Measurements from ENCODE around the gene PRRG3. TPM values are rescaled to one million over a fixed set of nuclear protein-coding genes. Genes with fewer than 3 reads are reported as not detected.
"Not testable (repeated sequence)": the region's sequence is repeated elsewhere in the genome, so short reads cannot be mapped to it uniquely, and the experiment has no call there.

The PRRG3 gene
- polyA plus RNA-seq, 4 donors: 0.64 to 0.69 TPM; not detected in 2

GRCh38 chrX:151694121-151694520 is 1.1 kb upstream of the PRRG3 start:
- DNase-seq: no peak
- no peaks in the 10 kb centered on the region for H3K27me3 ChIP-seq (ENCODE audit: control insufficient read depth in 3 of 3, insufficient read depth in 3 of 3, low read length in 3 of 3)
- 70 to 80% (median 74%) methylated on average over 10 to 12 of the region's 12 CpGs for WGBS, 3 donors
- H3K36me3 ChIP-seq (ENCODE audit: control insufficient read depth in 3 of 3, insufficient read depth in 2 of 3, low read depth in 1 of 3, low read length in 3 of 3): no peaks in the 10 kb centered on the region
- no peaks in the 10 kb centered on the region for H3K9me3 ChIP-seq (ENCODE audit: control insufficient read depth in 2 of 2, insufficient read depth in 1 of 2, low read depth in 1 of 2, low read length in 1 of 2)
- H3K27ac ChIP-seq (ENCODE audit: low read depth in 1 of 3, low read length in 2 of 3): no peak overlapping the region
- no peak for FAIRE-seq
- H3K4me1 ChIP-seq (ENCODE audit: control insufficient read depth in 3 of 3, insufficient read depth in 2 of 3, low read depth in 1 of 3, low read length in 2 of 3): no peaks in the 10 kb centered on the region
- no peak overlapping the region for H3K4me3 ChIP-seq (ENCODE audit: low read depth in 1 of 3, low read length in 3 of 3)

GRCh38 chrX:151695583-151696340 is 504 bp downstream of the PRRG3 start:
- H3K27me3 ChIP-seq (ENCODE audit: control insufficient read depth in 3 of 3, insufficient read depth in 3 of 3, low read length in 3 of 3): no peaks in the 10 kb centered on the region
- FAIRE-seq (no peak), DNase-seq (no peak)
- H3K27ac ChIP-seq (ENCODE audit: low read depth in 1 of 3, low read length in 2 of 3): no peak overlapping the region
- H3K4me1 ChIP-seq (ENCODE audit: control insufficient read depth in 3 of 3, insufficient read depth in 2 of 3, low read depth in 1 of 3, low read length in 2 of 3): no peaks in the 10 kb centered on the region
- no peaks in the 10 kb centered on the region for H3K9me3 ChIP-seq (ENCODE audit: control insufficient read depth in 2 of 2, insufficient read depth in 1 of 2, low read depth in 1 of 2, low read length in 1 of 2)
- H3K36me3 ChIP-seq (ENCODE audit: control insufficient read depth in 3 of 3, insufficient read depth in 2 of 3, low read depth in 1 of 3, low read length in 3 of 3): no peaks in the 10 kb centered on the region
- H3K4me3 ChIP-seq (ENCODE audit: low read depth in 1 of 3, low read length in 3 of 3): no peak overlapping the region
- WGBS, 3 donors: 14 to 54% (median 34%) methylated on average over 17 to 19 of the region's 19 CpGs

GRCh38 chrX:151697082-151697481 is 1.8 kb downstream of the PRRG3 start:
- not testable (repeated sequence) for H3K9me3 ChIP-seq (ENCODE audit: control insufficient read depth in 2 of 2, insufficient read depth in 1 of 2, low read depth in 1 of 2, low read length in 1 of 2); H3K4me1 ChIP-seq (ENCODE audit: control insufficient read depth in 3 of 3, insufficient read depth in 2 of 3, low read depth in 1 of 3, low read length in 2 of 3); H3K36me3 ChIP-seq (ENCODE audit: control insufficient read depth in 3 of 3, insufficient read depth in 2 of 3, low read depth in 1 of 3, low read length in 3 of 3); FAIRE-seq; DNase-seq; H3K4me3 ChIP-seq (ENCODE audit: low read depth in 1 of 3, low read length in 3 of 3); H3K27ac ChIP-seq (ENCODE audit: low read depth in 1 of 3, low read length in 2 of 3); H3K27me3 ChIP-seq (ENCODE audit: control insufficient read depth in 3 of 3, insufficient read depth in 3 of 3, low read length in 3 of 3)
- 84 to 95% (median 88%) methylated on average over 8 of the region's 8 CpGs for WGBS, 3 donors

GRCh38 chrX:151697522-151697921 is 2.3 kb downstream of the PRRG3 start:
- no peaks in the 10 kb centered on the region for H3K9me3 ChIP-seq (ENCODE audit: control insufficient read depth in 2 of 2, insufficient read depth in 1 of 2, low read depth in 1 of 2, low read length in 1 of 2)
- no peaks in the 10 kb centered on the region for H3K36me3 ChIP-seq (ENCODE audit: control insufficient read depth in 3 of 3, insufficient read depth in 2 of 3, low read depth in 1 of 3, low read length in 3 of 3)
- no peaks in the 10 kb centered on the region for H3K4me1 ChIP-seq (ENCODE audit: control insufficient read depth in 3 of 3, insufficient read depth in 2 of 3, low read depth in 1 of 3, low read length in 2 of 3)
- no peak overlapping the region for H3K4me3 ChIP-seq (ENCODE audit: low read depth in 1 of 3, low read length in 3 of 3)
- H3K27ac ChIP-seq (ENCODE audit: low read depth in 1 of 3, low read length in 2 of 3): no peak overlapping the region
- no peak for DNase-seq
- FAIRE-seq: no peak
- no peaks in the 10 kb centered on the region for H3K27me3 ChIP-seq (ENCODE audit: control insufficient read depth in 3 of 3, insufficient read depth in 3 of 3, low read length in 3 of 3)
- WGBS, 3 donors: 60 to 70% (median 64%) methylated on average over 4 of the region's 4 CpGs

- no peaks in the 10 kb centered on the region for H3K4me1 ChIP-seq (ENCODE audit: control insufficient read depth in 3 of 3, insufficient read depth in 2 of 3, low read depth in 1 of 3, low read length in 2 of 3)
- H3K9me3 ChIP-seq (ENCODE audit: control insufficient read depth in 2 of 2, insufficient read depth in 1 of 2, low read depth in 1 of 2, low read length in 1 of 2): no peaks in the 10 kb centered on the region
- H3K27ac ChIP-seq (ENCODE audit: low read depth in 1 of 3, low read length in 2 of 3): no peak overlapping the region
- WGBS, 3 donors: 61 to 87% (median 70%) methylated on average over 6 of the region's 6 CpGs
- no peaks in the 10 kb centered on the region for H3K27me3 ChIP-seq (ENCODE audit: control insufficient read depth in 3 of 3, insufficient read depth in 3 of 3, low read length in 3 of 3)
- no peak overlapping the region for H3K4me3 ChIP-seq (ENCODE audit: low read depth in 1 of 3, low read length in 3 of 3)
- DNase-seq: no peak
- H3K36me3 ChIP-seq (ENCODE audit: control insufficient read depth in 3 of 3, insufficient read depth in 2 of 3, low read depth in 1 of 3, low read length in 3 of 3): no peaks in the 10 kb centered on the region
- FAIRE-seq: no peak
These were observed 3.2 kb downstream of the PRRG3 start for GRCh38 chrX:151698485-151698884.

GRCh38 chrX:151699746-151700145 is 4.5 kb downstream of the PRRG3 start:
- no peaks in the 10 kb centered on the region for H3K36me3 ChIP-seq (ENCODE audit: control insufficient read depth in 3 of 3, insufficient read depth in 2 of 3, low read depth in 1 of 3, low read length in 3 of 3)
- H3K4me3 ChIP-seq (ENCODE audit: low read depth in 1 of 3, low read length in 3 of 3): no peak overlapping the region
- H3K9me3 ChIP-seq (ENCODE audit: control insufficient read depth in 2 of 2, insufficient read depth in 1 of 2, low read depth in 1 of 2, low read length in 1 of 2): no peaks in the 10 kb centered on the region
- H3K27ac ChIP-seq (ENCODE audit: low read depth in 1 of 3, low read length in 2 of 3): no peak overlapping the region
- no peaks in the 10 kb centered on the region for H3K27me3 ChIP-seq (ENCODE audit: control insufficient read depth in 3 of 3, insufficient read depth in 3 of 3, low read length in 3 of 3)
- 86 to 92% (median 87%) methylated on average over 9 of the region's 9 CpGs for WGBS, 3 donors
- DNase-seq: no peak
- no peak for FAIRE-seq
- no peaks in the 10 kb centered on the region for H3K4me1 ChIP-seq (ENCODE audit: control insufficient read depth in 3 of 3, insufficient read depth in 2 of 3, low read depth in 1 of 3, low read length in 2 of 3)

- Histone ChIP-seq H3K27ac (ENCODE audit: low read depth in 1 of 3, low read length in 2 of 3) (no peak overlapping the region), H3K4me3 (ENCODE audit: low read depth in 1 of 3, low read length in 3 of 3) (no peak overlapping the region), H3K9me3 (ENCODE audit: control insufficient read depth in 2 of 2, insufficient read depth in 1 of 2, low read depth in 1 of 2, low read length in 1 of 2) (no peaks in the 10 kb centered on the region), H3K27me3 (ENCODE audit: control insufficient read depth in 3 of 3, insufficient read depth in 3 of 3, low read length in 3 of 3) (no peaks in the 10 kb centered on the region), H3K4me1 (ENCODE audit: control insufficient read depth in 3 of 3, insufficient read depth in 2 of 3, low read depth in 1 of 3, low read length in 2 of 3) (no peaks in the 10 kb centered on the region), H3K36me3 (ENCODE audit: control insufficient read depth in 3 of 3, insufficient read depth in 2 of 3, low read depth in 1 of 3, low read length in 3 of 3) (no peaks in the 10 kb centered on the region)
- 87 to 96% (median 88%) methylated on average over 8 to 16 of the region's 16 CpGs for WGBS, 3 donors
- no peak for FAIRE-seq
- DNase-seq: no peak
These were observed 5.3 kb downstream of the PRRG3 start for GRCh38 chrX:151700581-151700980.

- Histone ChIP-seq H3K4me3 (ENCODE audit: low read depth in 1 of 3, low read length in 3 of 3) (no peak overlapping the region), H3K27ac (ENCODE audit: low read depth in 1 of 3, low read length in 2 of 3) (no peak overlapping the region), H3K36me3 (ENCODE audit: control insufficient read depth in 3 of 3, insufficient read depth in 2 of 3, low read depth in 1 of 3, low read length in 3 of 3) (no peaks in the 10 kb centered on the region), H3K4me1 (ENCODE audit: control insufficient read depth in 3 of 3, insufficient read depth in 2 of 3, low read depth in 1 of 3, low read length in 2 of 3) (no peaks in the 10 kb centered on the region), H3K27me3 (ENCODE audit: control insufficient read depth in 3 of 3, insufficient read depth in 3 of 3, low read length in 3 of 3) (no peaks in the 10 kb centered on the region), H3K9me3 (ENCODE audit: control insufficient read depth in 2 of 2, insufficient read depth in 1 of 2, low read depth in 1 of 2, low read length in 1 of 2) (no peaks in the 10 kb centered on the region)
- FAIRE-seq: no peak
- DNase-seq: no peak
- 96 to 100% (median 98%) methylated on average over 4 of the region's 4 CpGs for WGBS, 3 donors
These were observed 5.8 kb downstream of the PRRG3 start for GRCh38 chrX:151701071-151701470.

- H3K4me3 ChIP-seq (ENCODE audit: low read depth in 1 of 3, low read length in 3 of 3): no peak overlapping the region
- H3K27me3 ChIP-seq (ENCODE audit: control insufficient read depth in 3 of 3, insufficient read depth in 3 of 3, low read length in 3 of 3): no peaks in the 10 kb centered on the region
- DNase-seq: no peak
- no peak overlapping the region for H3K27ac ChIP-seq (ENCODE audit: low read depth in 1 of 3, low read length in 2 of 3)
- H3K36me3 ChIP-seq (ENCODE audit: control insufficient read depth in 3 of 3, insufficient read depth in 2 of 3, low read depth in 1 of 3, low read length in 3 of 3): no peaks in the 10 kb centered on the region
- FAIRE-seq: no peak
- 83 to 93% (median 83%) methylated on average over 7 of the region's 7 CpGs for WGBS, 3 donors
- H3K9me3 ChIP-seq (ENCODE audit: control insufficient read depth in 2 of 2, insufficient read depth in 1 of 2, low read depth in 1 of 2, low read length in 1 of 2): no peaks in the 10 kb centered on the region
- no peaks in the 10 kb centered on the region for H3K4me1 ChIP-seq (ENCODE audit: control insufficient read depth in 3 of 3, insufficient read depth in 2 of 3, low read depth in 1 of 3, low read length in 2 of 3)
These were observed 6.3 kb downstream of the PRRG3 start for GRCh38 chrX:151701531-151701930.
